DOHH2 (cell line): ENCODE data around the gene HMGN1.

ENCODE experiments used
- CTCF ChIP-seq: fragments of 200-600 bp; sonication (generic); IDR thresholded peaks from one replicate; pipeline ENCODE4 v1.5.1; 2014; ENCODE audit warnings: antibody characterized with exemption, mild to moderate bottlenecking, low read depth, low read length; ENCODE audit not compliant: poor library complexity, severe bottlenecking
- EZH2phosphoT487 ChIP-seq: fragments of 200-600 bp; sonication (generic); IDR thresholded peaks from 2 replicates; pipeline ENCODE4 v1.6.1; 2017; ENCODE audit warnings: borderline replicate concordance, mild to moderate bottlenecking, antibody characterized with exemption, low read length, moderate library complexity, mixed read lengths

GRCh38 chr21:39339231-39339630, 9.7 kb downstream of the HMGN1 start:
- TF ChIP-seq CTCF: no peak
- TF ChIP-seq EZH2phosphoT487: no peak
